OCI-LY3 (cell line): Measurements from ENCODE around the gene ULK1.
A peak's percentile ranks its signal among the peaks of the same experiment; 100 is the strongest.

Experiments used
- H2AFZ ChIP-seq: fragments of 200-600, 300-600 bp; shearing (Covaris generic); 2 replicates; pipeline ENCODE4 v1.6.0; 2014; ENCODE audit warnings: antibody characterized with exemption, low read depth, low read length
- H3K27ac ChIP-seq: fragments of 200-600, 300-600 bp; sonication (generic); 2 replicates; pipeline ENCODE4 v1.5.1; 2014; ENCODE audit warnings: mild to moderate bottlenecking, low read length, moderate library complexity, mixed read lengths
- H3K27me3 ChIP-seq: fragments of 200-600, 300-600 bp; sonication (generic); 2 replicates; pipeline ENCODE4 v1.6.1; 2014; ENCODE audit warnings: low read depth, low read length, mixed read lengths
- H3K36me3 ChIP-seq: fragments of 200-600, 300-600 bp; sonication (generic); replicated peaks from 2 replicates; pipeline ENCODE3; 2014; ENCODE audit warnings: low read depth, low read length, mixed read lengths
- H3K4me1 ChIP-seq: fragments of 300-600, 200-600 bp; sonication (generic); 2 replicates; pipeline ENCODE4 v1.6.1; 2014; ENCODE audit warnings: low read length, mixed read lengths
- H3K4me2 ChIP-seq: fragments of 200-600, 300-600 bp; sonication (generic); 2 replicates; pipeline ENCODE4 v1.6.1; 2014; ENCODE audit warnings: low read length, mixed read lengths
- H3K4me3 ChIP-seq: fragments of 300-600, 200-600 bp; sonication (generic); 2 replicates; pipeline ENCODE4 v1.5.1; 2014; ENCODE audit warnings: antibody characterized with exemption, mild to moderate bottlenecking, low read length, moderate library complexity
- H3K79me2 ChIP-seq: fragments of 300-600, 200-600 bp; shearing (Covaris generic); 2 replicates; pipeline ENCODE4 v1.6.1; 2014; ENCODE audit warnings: mild to moderate bottlenecking, low read length, mixed read lengths
- H3K9ac ChIP-seq: fragments of 300-600, 200-600 bp; shearing (Covaris generic); 2 replicates; pipeline ENCODE4 v1.6.0; 2014; ENCODE audit warnings: mild to moderate bottlenecking, low read length, moderate library complexity
- H3K9me3 ChIP-seq: fragments of 200-600, 300-600 bp; shearing (Covaris generic); 2 replicates; pipeline ENCODE4 v1.6.1; 2014; ENCODE audit warnings: low read length, mixed read lengths; ENCODE audit not compliant: insufficient read depth
- H4K20me1 ChIP-seq: fragments of 200-600, 300-600 bp; sonication (generic); 2 replicates; pipeline ENCODE4 v1.6.1; 2016; ENCODE audit warnings: low read length, mixed read lengths; ENCODE audit not compliant: insufficient read depth
- EZH2phosphoT487 ChIP-seq: fragments of 200-600 bp; shearing (Covaris generic); IDR thresholded peaks from 2 replicates; pipeline ENCODE4 v1.6.1; 2018; ENCODE audit warnings: antibody characterized with exemption, mixed run types, low read depth
- TF ChIP-seq, protein P1 (sequence below): fragments of 200-600, 300-600 bp; sonication (generic); IDR thresholded peaks from 2 replicates; pipeline ENCODE4 v1.5.1; 2014; ENCODE audit warnings: antibody characterized with exemption, low read length, low read depth

Gene ULK1

DNA sequence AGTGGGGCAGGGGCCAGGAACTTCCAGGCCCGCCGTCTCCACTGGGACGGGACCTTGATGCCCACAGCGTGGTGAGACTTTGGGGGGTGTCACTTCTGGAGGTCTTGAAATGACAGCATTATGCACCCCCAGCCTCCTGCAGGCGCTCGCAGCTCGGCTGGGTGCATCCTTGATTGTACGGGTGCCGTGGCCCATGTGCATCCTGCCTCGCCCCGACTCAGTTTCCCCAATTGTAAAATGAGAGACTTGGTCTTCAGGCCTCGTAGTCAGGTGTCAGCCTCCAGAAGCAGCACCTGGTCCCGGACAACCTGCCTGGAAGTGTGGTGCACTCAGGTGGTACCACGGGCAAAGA is 25.7 kb downstream of the ULK1 start:
- H4K20me1 ChIP-seq, result peaks cover 15% of the 10 kb centered on the region
- no peak overlapping the region for H3K4me2 ChIP-seq
- H3K9me3 ChIP-seq, result no peaks in the 10 kb centered on the region
- TF ChIP-seq, protein P1, sequence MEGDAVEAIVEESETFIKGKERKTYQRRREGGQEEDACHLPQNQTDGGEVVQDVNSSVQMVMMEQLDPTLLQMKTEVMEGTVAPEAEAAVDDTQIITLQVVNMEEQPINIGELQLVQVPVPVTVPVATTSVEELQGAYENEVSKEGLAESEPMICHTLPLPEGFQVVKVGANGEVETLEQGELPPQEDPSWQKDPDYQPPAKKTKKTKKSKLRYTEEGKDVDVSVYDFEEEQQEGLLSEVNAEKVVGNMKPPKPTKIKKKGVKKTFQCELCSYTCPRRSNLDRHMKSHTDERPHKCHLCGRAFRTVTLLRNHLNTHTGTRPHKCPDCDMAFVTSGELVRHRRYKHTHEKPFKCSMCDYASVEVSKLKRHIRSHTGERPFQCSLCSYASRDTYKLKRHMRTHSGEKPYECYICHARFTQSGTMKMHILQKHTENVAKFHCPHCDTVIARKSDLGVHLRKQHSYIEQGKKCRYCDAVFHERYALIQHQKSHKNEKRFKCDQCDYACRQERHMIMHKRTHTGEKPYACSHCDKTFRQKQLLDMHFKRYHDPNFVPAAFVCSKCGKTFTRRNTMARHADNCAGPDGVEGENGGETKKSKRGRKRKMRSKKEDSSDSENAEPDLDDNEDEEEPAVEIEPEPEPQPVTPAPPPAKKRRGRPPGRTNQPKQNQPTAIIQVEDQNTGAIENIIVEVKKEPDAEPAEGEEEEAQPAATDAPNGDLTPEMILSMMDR, result no peak
- no peak overlapping the region for H3K27ac ChIP-seq
- no peaks in the 10 kb centered on the region for H3K27me3 ChIP-seq
- peaks cover 15% of the 10 kb centered on the region for H3K36me3 ChIP-seq
- no peak overlapping the region for H3K4me3 ChIP-seq
- no peaks in the 10 kb centered on the region for H3K79me2 ChIP-seq
- no peak overlapping the region for H3K9ac ChIP-seq
- no peak overlapping the region for H2AFZ ChIP-seq
- H3K4me1 ChIP-seq, result peaks cover 23% of the 10 kb centered on the region

DNA sequence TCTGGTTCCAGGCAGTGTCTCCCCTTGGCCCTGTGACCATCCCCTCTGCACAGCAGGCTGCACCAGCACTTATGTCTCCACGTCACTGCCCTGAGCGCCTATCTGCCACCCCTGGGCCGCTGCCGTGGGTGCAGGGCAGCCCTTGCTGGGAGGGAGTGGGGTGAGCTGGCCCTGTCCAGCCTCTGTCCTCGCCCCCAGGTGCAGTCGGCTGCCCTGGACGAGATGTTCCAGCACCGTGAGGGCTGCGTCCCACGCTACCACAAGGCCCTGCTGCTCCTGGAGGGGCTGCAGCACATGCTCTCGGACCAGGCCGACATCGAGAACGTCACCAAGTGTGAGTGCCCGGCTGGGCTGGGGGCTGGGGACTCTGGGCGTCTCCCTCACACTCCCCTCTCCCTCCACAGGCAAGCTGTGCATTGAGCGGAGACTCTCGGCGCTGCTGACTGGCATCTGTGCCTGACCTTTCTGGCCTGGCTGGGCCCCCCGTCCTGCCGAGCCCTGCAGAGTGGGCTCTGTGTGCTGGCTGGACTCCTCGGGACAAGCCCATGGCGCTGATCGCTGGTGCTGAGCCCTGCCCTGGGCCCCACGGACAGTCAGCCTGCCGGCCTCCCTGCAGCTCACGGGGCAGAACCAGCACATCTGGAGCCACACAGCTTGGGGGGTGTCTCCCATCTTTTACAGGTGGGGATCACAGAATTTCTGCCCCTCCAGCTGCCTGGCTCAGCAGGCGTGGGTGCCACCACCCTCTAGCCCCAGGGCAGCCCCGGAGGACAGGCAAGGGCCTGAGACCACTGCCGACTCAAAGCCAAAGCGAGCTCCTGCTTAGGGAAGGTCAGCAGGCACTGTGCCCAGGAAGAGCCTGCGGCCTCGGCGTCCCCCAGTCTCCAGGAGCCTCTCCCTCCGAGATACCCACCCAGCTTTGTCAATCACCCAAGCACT is 26.7 kb downstream of the ULK1 start:
- Histone ChIP-seq H3K4me1 (peaks cover 23% of the 10 kb centered on the region), H3K36me3 (peaks cover 15% of the 10 kb centered on the region), H3K4me3 (no peak overlapping the region), H3K9ac (no peak overlapping the region), H3K27me3 (no peaks in the 10 kb centered on the region), H2AFZ (no peak overlapping the region), H3K79me2 (no peaks in the 10 kb centered on the region), H3K4me2 (no peak overlapping the region), H4K20me1 (peaks cover 15% of the 10 kb centered on the region), H3K27ac (no peak overlapping the region), H3K9me3 (no peaks in the 10 kb centered on the region)
- TF ChIP-seq, protein P1, result no peak
- no peak for TF ChIP-seq EZH2phosphoT487

DNA sequence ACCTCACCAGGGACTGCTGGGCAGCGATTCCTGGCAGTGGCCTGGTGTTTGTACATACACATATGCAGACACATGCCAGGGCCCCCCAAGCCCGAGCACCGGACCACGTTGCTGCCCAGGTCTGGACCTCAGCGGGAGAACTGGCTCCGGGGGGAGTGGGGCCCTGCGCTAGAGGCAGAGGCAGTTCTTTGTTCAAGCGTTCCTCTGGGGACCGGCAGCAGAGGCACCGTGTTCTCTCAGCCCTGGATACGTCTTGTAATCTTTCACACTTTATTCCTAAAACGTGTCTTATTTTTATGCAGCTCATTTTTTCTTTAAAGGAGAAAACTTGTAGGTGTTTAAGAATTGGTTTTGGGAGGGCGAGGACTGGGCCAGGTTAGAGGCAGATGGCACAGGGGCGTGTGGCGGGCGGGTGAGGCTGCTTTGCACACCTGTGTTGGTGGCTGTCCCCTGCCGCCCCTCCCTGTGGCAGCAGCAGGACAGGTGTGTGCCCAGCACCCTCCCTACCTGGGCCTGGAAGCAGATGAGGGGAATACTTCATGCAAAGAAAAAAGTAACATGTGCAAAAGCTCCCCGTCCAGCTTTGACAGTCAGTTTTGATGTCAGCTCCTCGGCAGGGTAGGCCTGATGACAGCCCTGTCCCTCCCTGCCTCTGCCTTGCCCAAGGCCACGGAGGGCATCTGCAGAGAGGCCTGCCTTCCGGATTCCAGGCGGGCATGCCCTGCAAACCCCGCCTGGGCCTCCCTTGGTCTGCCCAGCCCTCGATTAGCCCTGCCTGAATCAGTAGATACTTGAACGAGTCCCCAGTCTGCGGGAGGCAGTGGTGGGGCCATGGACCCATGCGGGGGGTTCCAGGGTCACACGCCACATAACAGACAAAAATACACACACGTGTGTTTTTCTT is 27.7 kb downstream of the ULK1 start:
- H2AFZ ChIP-seq, result no peak overlapping the region
- no peaks in the 10 kb centered on the region for H3K27me3 ChIP-seq
- no peak overlapping the region for H3K4me3 ChIP-seq
- H3K4me1 ChIP-seq, result peaks cover 23% of the 10 kb centered on the region
- H3K27ac ChIP-seq, result no peak overlapping the region
- peaks cover 15% of the 10 kb centered on the region for H4K20me1 ChIP-seq
- TF ChIP-seq EZH2phosphoT487, result no peak
- TF ChIP-seq, protein P1, result no peak
- H3K9me3 ChIP-seq, result no peaks in the 10 kb centered on the region
- H3K9ac ChIP-seq, result no peak overlapping the region
- H3K4me2 ChIP-seq, result no peak overlapping the region
- peaks cover 15% of the 10 kb centered on the region for H3K36me3 ChIP-seq
- no peaks in the 10 kb centered on the region for H3K79me2 ChIP-seq

DNA sequence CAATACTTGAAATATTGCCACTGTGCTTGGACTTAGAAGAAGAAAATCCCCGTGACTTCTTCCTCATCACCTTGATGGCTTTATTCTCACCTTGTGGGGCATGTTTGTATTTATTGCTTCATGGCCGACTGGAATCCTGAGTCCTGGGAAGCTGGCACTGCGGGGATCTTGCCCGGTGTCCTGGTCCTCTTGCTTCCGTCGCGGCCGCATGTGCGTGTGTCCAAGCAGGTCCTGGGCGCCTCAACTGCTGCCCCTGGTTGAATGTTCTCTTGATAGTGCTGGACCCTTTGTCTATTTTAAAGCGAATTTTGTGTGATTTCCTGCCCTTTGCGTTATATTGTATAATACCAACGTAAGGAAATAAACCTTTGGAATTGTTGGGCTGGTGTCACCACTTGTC is 28.4 kb downstream of the ULK1 start:
- Histone ChIP-seq H4K20me1 (peaks cover 15% of the 10 kb centered on the region), H3K27me3 (no peaks in the 10 kb centered on the region), H2AFZ (no peak overlapping the region), H3K79me2 (no peaks in the 10 kb centered on the region), H3K9ac (no peak overlapping the region), H3K4me2 (peak overlapping the region; percentile 58; the same call in 1 of the 2 replicates), H3K4me3 (no peak overlapping the region), H3K27ac (no peak overlapping the region; the same call in 1 of the 2 replicates), H3K36me3 (peaks cover 15% of the 10 kb centered on the region), H3K9me3 (no peaks in the 10 kb centered on the region), H3K4me1 (peaks cover 23% of the 10 kb centered on the region)
- TF ChIP-seq, protein P1, result no peak
- TF ChIP-seq EZH2phosphoT487, result no peak
